DND-41 (cell line): ENCODE measurements around the gene TNFSF13B.

ENCODE experiments used
- EZH2 ChIP-seq: IDR thresholded peaks from 3 replicates; pipeline ENCODE4 v1.6.1; 2012; ENCODE audit warnings: borderline replicate concordance, low read depth, mild to moderate bottlenecking, moderate library complexity, low read length, inconsistent platforms; ENCODE audit not compliant: severe bottlenecking
- TF ChIP-seq, protein P1 (sequence below): IDR thresholded peaks from 2 replicates; pipeline ENCODE4 v1.5.1; 2012; ENCODE audit warnings: borderline replicate concordance, low read length, moderate library complexity, mild to moderate bottlenecking; ENCODE audit not compliant: poor library complexity, severe bottlenecking; ENCODE audit errors: extremely low read depth

GRCh38 chr13:108350579-108350978 is 81.1 kb downstream of the TNFSF13B start:
- TF ChIP-seq, protein P1, sequence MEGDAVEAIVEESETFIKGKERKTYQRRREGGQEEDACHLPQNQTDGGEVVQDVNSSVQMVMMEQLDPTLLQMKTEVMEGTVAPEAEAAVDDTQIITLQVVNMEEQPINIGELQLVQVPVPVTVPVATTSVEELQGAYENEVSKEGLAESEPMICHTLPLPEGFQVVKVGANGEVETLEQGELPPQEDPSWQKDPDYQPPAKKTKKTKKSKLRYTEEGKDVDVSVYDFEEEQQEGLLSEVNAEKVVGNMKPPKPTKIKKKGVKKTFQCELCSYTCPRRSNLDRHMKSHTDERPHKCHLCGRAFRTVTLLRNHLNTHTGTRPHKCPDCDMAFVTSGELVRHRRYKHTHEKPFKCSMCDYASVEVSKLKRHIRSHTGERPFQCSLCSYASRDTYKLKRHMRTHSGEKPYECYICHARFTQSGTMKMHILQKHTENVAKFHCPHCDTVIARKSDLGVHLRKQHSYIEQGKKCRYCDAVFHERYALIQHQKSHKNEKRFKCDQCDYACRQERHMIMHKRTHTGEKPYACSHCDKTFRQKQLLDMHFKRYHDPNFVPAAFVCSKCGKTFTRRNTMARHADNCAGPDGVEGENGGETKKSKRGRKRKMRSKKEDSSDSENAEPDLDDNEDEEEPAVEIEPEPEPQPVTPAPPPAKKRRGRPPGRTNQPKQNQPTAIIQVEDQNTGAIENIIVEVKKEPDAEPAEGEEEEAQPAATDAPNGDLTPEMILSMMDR: no peak
- TF ChIP-seq EZH2: no peak
